AG09309 (cell line): ENCODE measurements around the gene EVL.

Experiments
- DNase-seq: peaks from one replicate; pipeline ENCODE4 v3.0.0-alpha.2; 2010; ENCODE audit warnings: low read depth
- H3K4me3 ChIP-seq: 2 replicates; pipeline ENCODE4 v1.5.1; 2011; ENCODE audit warnings: mild to moderate bottlenecking, low read depth, low read length, moderate library complexity; ENCODE audit not compliant: control insufficient read depth
- CTCF ChIP-seq: IDR thresholded peaks from 2 replicates; pipeline ENCODE4 v1.5.1; 2011; ENCODE audit warnings: mild to moderate bottlenecking, low read depth, low read length, inconsistent platforms; ENCODE audit not compliant: insufficient read depth, control insufficient read depth; ENCODE audit errors: missing control alignments

The EVL gene

GRCh38 chr14:100031506-100032281, 33.5 kb upstream of the EVL start:
- H3K4me3 ChIP-seq: peak overlapping the region; percentile 30
- peak; percentile 96 for DNase-seq
- TF ChIP-seq CTCF: no peak

GRCh38 chr14:100032738-100033137, 32.5 kb upstream of the EVL start:
- no peak for DNase-seq
- H3K4me3 ChIP-seq: no peak overlapping the region
- TF ChIP-seq CTCF: no peak

GRCh38 chr14:100033347-100034075, 31.7 kb upstream of the EVL start:
- TF ChIP-seq CTCF: no peak
- DNase-seq: no peak

GRCh38 chr14:100034468-100034867, 30.8 kb upstream of the EVL start:
- DNase-seq: no peak
- no peak for TF ChIP-seq CTCF
- no peak overlapping the region for H3K4me3 ChIP-seq

More at GRCh38 chr14:100033347-100034075, 31.7 kb upstream of the EVL start:
- no peak overlapping the region for H3K4me3 ChIP-seq

- TF ChIP-seq CTCF: no peak
Measured at GRCh38 chr14:100034961-100035500, 30.2 kb upstream of the EVL start.

GRCh38 chr14:100035700-100036099, 29.5 kb upstream of the EVL start:
- no peak for TF ChIP-seq CTCF
- no peak for DNase-seq
- H3K4me3 ChIP-seq: no peak overlapping the region

More at GRCh38 chr14:100034961-100035500, 30.2 kb upstream of the EVL start:
- DNase-seq: no peak
- no peak overlapping the region for H3K4me3 ChIP-seq
